Osteoblast (primary cell): ENCODE data around the gene EN2. TPM values are rescaled to one million over a fixed set of nuclear protein-coding genes. Genes with fewer than 3 reads are reported as not detected.

Experiments
- DNase-seq: peaks from one replicate; pipeline ENCODE4 v3.0.0; 2011; ENCODE audit warnings: low spot score, mixed read lengths; ENCODE audit not compliant: insufficient read length; ENCODE audit errors: missing footprints
- H2AFZ ChIP-seq: 2 replicates; pipeline ENCODE4 v1.6.0; 2011; ENCODE audit warnings: mild to moderate bottlenecking, low read length
- H3K27ac ChIP-seq: 2 replicates; pipeline ENCODE4 v1.5.1; 2011; ENCODE audit warnings: mild to moderate bottlenecking, low read depth, low read length, moderate library complexity
- H3K27me3 ChIP-seq: 2 replicates; pipeline ENCODE4 v1.6.0; 2012; ENCODE audit warnings: mild to moderate bottlenecking, control low read depth, inconsistent platforms, low read length, moderate library complexity; ENCODE audit not compliant: insufficient read depth
- H3K36me3 ChIP-seq: 2 replicates; pipeline ENCODE4 v1.5.1; 2011; ENCODE audit warnings: mild to moderate bottlenecking, low read length, control low read depth, moderate library complexity; ENCODE audit not compliant: insufficient read depth
- H3K4me1 ChIP-seq: 2 replicates; pipeline ENCODE4 v1.5.1; 2011; ENCODE audit warnings: mild to moderate bottlenecking, low read length, control low read depth, moderate library complexity; ENCODE audit not compliant: insufficient read depth
- H3K4me2 ChIP-seq: 2 replicates; pipeline ENCODE4 v1.6.0; 2011; ENCODE audit warnings: mild to moderate bottlenecking, low read length; ENCODE audit not compliant: insufficient read depth
- H3K4me3 ChIP-seq: fragments of 200-600 bp; sonication (generic); 3 replicates; pipeline ENCODE4 v1.5.1; 2012; ENCODE audit warnings: mild to moderate bottlenecking, low read length, inconsistent platforms; ENCODE audit not compliant: insufficient read depth
- H3K79me2 ChIP-seq: 2 replicates; pipeline ENCODE4 v1.6.0; 2012; ENCODE audit warnings: mild to moderate bottlenecking, low read length, control low read depth, inconsistent platforms; ENCODE audit not compliant: insufficient read depth
- H3K9me3 ChIP-seq: 2 replicates; pipeline ENCODE4 v1.5.1; 2011; ENCODE audit warnings: low read depth, low read length, control low read depth
- H4K20me1 ChIP-seq: 2 replicates; pipeline ENCODE4 v1.6.0; 2012; ENCODE audit warnings: mild to moderate bottlenecking, low read length, control low read depth; ENCODE audit not compliant: insufficient read depth
- CTCF ChIP-seq: IDR thresholded peaks from 2 replicates; pipeline ENCODE4 v1.5.1; 2011; ENCODE audit warnings: mild to moderate bottlenecking, low read depth, low read length, moderate library complexity; ENCODE audit errors: extremely low read depth
- total RNA-seq: library from RNA; depleted of rRNA; stranded (reverse); fragments of >200 nt; gene quantifications from 2 replicates; pipeline ENCODE4 v1.2.3, GENCODE V29; 2012

Gene EN2
- total RNA-seq, 1 donor, result under 0.01 TPM

- Histone ChIP-seq H3K4me2 (no peak overlapping the region), H3K36me3 (no peaks in the 10 kb centered on the region), H3K79me2 (no peaks in the 10 kb centered on the region), H3K9me3 (no peaks in the 10 kb centered on the region), H2AFZ (no peak overlapping the region), H3K27ac (no peak overlapping the region), H4K20me1 (no peaks in the 10 kb centered on the region), H3K4me3 (no peak overlapping the region), H3K4me1 (no peaks in the 10 kb centered on the region), H3K27me3 (peaks cover 4% of the 10 kb centered on the region)
- no peak for DNase-seq
- TF ChIP-seq CTCF, result no peak
These were observed 26.7 kb upstream of the EN2 start for GRCh38 chr7:155431231-155431630.

- DNase-seq, result no peak
- no peaks in the 10 kb centered on the region for H3K9me3 ChIP-seq
- no peak overlapping the region for H2AFZ ChIP-seq
- H3K4me2 ChIP-seq, result no peak overlapping the region
- H3K79me2 ChIP-seq, result no peaks in the 10 kb centered on the region
- H4K20me1 ChIP-seq, result no peaks in the 10 kb centered on the region
- peaks cover 4% of the 10 kb centered on the region for H3K27me3 ChIP-seq
- no peaks in the 10 kb centered on the region for H3K36me3 ChIP-seq
- H3K27ac ChIP-seq, result no peak overlapping the region
- H3K4me3 ChIP-seq, result no peak overlapping the region
- no peaks in the 10 kb centered on the region for H3K4me1 ChIP-seq
- TF ChIP-seq CTCF, result no peak
These were observed 26.2 kb upstream of the EN2 start for GRCh38 chr7:155431711-155432110.

- no peak overlapping the region for H2AFZ ChIP-seq
- no peaks in the 10 kb centered on the region for H4K20me1 ChIP-seq
- H3K4me1 ChIP-seq, result no peaks in the 10 kb centered on the region
- H3K27me3 ChIP-seq, result peaks cover 5% of the 10 kb centered on the region
- no peak overlapping the region for H3K27ac ChIP-seq
- TF ChIP-seq CTCF, result no peak
- H3K4me3 ChIP-seq, result no peak overlapping the region
- H3K36me3 ChIP-seq, result no peaks in the 10 kb centered on the region
- H3K79me2 ChIP-seq, result no peaks in the 10 kb centered on the region
- H3K9me3 ChIP-seq, result no peaks in the 10 kb centered on the region
- DNase-seq, result no peak
- H3K4me2 ChIP-seq, result no peak overlapping the region
These were observed 22.8 kb upstream of the EN2 start for GRCh38 chr7:155435110-155435509.

- Histone ChIP-seq H3K4me1 (no peaks in the 10 kb centered on the region), H3K27me3 (peaks cover 5% of the 10 kb centered on the region), H3K36me3 (no peaks in the 10 kb centered on the region), H4K20me1 (no peaks in the 10 kb centered on the region), H3K27ac (no peak overlapping the region), H3K79me2 (no peaks in the 10 kb centered on the region), H3K4me3 (no peak overlapping the region), H2AFZ (no peak overlapping the region), H3K4me2 (no peak overlapping the region), H3K9me3 (no peaks in the 10 kb centered on the region)
- no peak for TF ChIP-seq CTCF
- DNase-seq, result peak; percentile 30
These were observed 20.1 kb upstream of the EN2 start for GRCh38 chr7:155437836-155438235.
